ENCODE data around the gene WDR37.
A peak's percentile ranks its signal among the peaks of the same experiment; 100 is the strongest.
"Not testable (repeated sequence)": the region's sequence is repeated elsewhere in the genome, so short reads cannot be mapped to it uniquely, and the experiment has no call there.

The WDR37 gene, protein sequence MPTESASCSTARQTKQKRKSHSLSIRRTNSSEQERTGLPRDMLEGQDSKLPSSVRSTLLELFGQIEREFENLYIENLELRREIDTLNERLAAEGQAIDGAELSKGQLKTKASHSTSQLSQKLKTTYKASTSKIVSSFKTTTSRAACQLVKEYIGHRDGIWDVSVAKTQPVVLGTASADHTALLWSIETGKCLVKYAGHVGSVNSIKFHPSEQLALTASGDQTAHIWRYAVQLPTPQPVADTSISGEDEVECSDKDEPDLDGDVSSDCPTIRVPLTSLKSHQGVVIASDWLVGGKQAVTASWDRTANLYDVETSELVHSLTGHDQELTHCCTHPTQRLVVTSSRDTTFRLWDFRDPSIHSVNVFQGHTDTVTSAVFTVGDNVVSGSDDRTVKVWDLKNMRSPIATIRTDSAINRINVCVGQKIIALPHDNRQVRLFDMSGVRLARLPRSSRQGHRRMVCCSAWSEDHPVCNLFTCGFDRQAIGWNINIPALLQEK

DNA sequence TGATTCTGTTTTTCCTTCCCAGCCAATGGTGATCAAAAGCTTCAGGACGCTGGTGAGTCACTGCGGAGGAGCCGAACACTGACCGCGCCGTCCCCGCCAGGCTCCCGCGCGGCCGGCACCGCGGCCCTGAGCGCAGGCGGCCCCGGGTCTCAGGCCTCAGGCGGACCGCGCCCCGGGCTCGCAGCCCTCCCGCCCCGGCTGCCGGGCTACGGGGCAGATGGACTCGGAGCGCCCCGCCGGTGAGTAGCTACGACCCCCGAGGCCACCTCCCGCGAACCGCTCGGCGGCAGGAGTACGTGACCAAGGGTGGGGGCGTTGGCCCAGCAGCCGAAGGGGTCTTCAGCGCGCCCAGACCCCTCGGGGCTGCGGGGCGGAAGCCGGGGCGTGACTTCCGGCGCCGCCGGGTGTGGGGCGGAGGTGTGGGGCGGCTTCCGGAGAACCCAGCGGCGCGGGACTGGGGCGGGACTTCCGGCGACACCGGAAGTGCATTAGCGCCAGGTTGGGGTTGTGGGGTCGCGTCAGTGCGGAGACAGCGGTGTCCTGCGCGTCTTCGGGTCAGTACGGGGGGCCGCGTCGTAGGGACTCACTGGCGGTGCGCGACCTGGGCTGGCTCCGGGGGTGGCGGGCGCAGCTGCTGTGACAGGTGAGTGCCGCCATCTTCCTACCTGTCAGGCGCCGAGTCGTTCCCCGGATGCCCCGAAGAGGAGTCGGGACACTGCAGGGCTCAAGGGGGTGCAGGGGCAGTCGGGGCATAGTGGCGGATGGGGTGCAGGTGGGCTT, at the start of gene WDR37:
TSS of gene WDR37 (plus strand) at position 60 of the 780 bp plus-strand sequence. CDS start 15,771 bp downstream, outside the sequence.
- DNase-seq: peak; percentile 88

GRCh38 chr10:1006573-1006972, 49.6 kb upstream of the WDR37 start:
- no peak for DNase-seq

DNA sequence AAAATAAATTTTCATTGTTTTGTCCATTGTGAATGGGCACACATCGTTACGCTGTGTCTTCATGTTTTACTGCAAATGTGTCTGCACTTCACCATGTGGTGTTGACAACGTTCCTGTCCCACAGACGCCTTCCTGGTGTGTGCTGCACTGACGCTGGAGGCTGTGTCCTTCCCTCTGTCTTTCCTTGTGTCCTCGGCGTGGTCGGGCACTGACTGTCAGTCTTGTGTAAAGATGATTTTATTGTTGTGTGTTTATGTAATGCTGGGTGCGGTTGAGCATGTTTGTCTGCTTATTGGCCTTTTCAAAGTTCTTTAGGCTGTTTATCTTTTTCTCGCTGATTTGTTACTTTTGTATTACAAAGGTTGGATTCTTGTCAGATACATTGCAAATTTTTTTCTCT, 48.6 kb upstream of the WDR37 start:
- no peak for DNase-seq

DNA sequence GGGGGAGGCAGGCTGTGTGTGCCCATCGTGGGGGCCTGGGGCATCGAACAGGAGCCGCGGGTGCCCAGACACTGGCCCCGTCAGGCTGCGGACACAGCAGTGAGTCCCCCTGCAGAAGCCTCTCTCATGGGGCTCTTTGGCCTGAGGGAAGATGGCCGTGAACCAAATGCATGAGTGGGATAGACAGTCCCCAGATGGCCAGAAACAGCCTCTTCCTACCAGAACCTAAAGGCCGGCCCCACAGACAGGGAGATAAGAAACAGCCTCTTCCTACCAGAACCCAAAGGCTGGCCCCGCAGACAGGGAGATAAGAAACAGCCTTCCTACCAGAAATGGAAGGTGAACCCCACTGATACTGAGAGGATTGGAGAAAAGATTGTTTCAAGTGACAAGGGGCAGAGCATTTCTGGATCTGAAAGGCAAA, 47.1 kb upstream of the WDR37 start:
- no peak for DNase-seq

GRCh38 chr10:1009947-1010346, 46.2 kb upstream of the WDR37 start:
- not testable (repeated sequence) for DNase-seq

DNA sequence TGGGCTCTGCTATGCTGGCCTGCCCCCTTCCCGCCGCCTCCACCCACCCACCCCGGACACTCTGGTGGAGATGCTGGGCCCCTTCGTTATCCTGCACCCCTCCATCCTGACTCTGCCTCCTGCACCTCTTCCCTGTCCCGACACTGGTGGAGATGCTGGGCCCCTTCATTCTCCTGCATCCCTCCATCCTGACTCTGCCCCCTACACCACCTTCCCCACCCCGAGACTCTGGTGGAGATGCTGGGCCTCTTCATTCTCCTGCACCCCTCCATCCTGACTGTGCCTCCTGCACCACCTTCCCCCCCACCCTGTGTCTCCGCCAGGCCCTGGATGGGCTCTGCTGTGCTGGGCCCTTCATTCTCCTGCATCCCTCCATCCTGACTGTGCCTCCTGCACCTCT, 45.5 kb upstream of the WDR37 start:
- DNase-seq: no peak

DNA sequence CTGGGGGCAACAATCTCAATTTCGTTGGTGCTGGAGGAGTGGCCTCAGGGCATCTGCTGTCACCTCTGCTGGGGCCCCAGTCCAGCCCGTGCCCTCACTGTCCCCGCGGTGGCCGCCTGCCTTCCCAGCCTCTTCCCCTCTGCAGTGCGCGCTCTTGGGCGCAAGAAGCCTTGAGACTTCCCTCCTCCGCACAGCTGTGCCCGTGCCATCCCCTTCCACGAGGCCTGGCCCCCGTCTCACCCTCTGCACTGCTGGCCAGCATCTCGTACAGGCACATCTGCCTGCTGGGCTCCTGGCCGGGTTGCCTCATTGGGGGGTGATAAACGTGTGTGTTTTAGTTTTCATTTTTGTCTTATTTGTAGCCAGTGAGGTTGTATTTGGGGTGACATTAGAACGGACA, 44.5 kb upstream of the WDR37 start:
- no peak for DNase-seq

DNA sequence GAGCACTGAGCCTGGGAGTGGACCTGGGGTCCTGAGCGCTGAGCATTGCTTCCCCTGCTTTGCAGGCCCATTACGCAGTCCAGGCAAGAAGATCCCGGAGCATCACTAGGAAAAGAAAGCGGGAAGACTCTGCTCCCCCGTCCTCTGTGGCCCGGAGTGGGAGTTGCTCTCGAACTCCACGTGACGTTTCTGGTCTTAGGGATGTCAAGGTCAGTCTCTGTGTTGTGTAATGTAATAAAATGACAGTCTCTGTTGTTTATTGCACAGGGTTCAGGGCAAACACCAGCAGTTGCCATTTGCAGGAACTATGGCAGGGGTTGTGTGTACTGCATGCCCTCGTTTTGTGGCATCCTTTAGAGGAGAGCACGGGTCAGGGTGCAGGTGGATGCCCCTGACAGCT, 40.5 kb upstream of the WDR37 start:
- no peak for DNase-seq

DNA sequence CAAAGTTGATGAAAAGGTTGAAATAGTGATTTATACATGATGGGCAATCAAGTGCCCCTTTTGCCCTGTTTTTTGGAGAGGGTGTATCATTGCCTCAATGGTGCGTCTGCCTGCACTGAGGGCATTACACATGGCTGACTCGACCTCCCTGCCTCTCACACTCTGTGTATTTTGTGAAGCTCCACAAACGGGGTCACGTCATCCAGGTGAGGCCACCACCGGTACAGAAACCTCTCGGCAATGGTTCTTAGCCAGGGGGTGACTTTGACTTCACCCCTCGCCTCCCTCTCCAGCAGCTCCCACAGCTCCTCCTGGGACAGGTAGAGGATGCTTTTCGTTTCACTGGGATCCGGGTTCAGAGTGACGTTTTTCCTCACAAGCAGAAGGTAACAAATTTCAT, 36.8 kb upstream of the WDR37 start:
- no peak for DNase-seq

- DNase-seq: no peak
Measured at GRCh38 chr10:1020460-1020859, 35.7 kb upstream of the WDR37 start.

DNA sequence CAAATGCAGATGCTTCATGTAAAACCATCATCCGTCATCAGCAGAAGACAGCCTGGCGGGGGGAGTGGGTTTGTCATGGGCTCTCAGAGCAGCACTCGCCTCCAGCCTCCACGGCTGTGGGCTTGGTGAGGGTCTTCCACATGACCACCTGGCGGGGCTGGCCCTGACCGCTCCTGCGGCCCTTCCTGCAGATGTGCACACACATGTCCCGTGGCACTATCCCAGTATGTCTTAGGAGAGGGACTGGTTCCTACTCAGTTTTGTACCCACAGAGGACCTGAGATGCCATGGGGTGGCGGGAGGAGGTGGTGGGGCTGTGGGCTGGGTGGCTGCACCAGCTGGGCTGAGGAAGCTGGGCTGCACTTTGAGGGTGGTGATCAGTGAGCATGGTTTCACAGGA, 35.2 kb upstream of the WDR37 start:
- no peak for DNase-seq

GRCh38 chr10:1022413-1022812, 33.8 kb upstream of the WDR37 start:
- DNase-seq: no peak

DNA sequence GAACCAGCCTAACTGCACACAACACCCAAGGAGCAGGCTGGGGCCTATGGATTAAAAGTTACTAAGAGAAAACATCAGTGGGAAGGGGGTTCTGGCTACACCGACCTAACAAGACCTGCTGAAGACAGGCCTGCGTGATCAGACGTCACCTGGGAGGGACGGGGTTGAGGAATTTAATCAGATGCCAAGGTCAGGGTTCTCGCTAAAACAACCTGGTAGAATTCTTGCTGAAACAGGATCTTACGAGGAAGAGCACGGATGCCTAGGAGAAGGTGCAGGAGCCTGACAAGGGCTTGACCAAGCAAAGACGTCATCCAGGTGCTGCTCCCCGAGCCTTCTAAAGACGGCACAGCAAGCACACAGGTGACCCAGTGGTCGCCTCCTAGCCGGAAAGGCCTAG, 32.1 kb upstream of the WDR37 start:
- DNase-seq: no peak

DNA sequence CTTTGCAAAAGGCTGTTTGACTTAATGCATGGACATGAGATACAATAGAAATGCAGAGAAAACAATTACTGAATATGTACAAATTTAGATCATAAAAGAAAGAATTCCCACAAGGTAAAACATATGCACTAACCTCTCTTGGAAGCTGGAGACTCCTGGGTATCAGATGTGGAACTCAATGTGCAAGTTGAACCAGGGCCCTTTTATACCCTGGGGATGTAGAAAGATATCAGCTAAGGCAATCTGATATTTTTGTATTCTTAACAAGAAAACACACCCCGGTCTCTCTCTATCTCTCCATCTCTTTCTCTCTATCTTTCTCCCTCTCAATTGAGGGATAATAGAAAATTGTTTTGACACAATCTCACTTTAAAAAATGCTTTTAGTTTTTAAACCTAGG, 30.5 kb upstream of the WDR37 start, which contains the start of gene IDI2:
TSS of gene IDI2 (minus strand) at position 177 of the 400 bp plus-strand sequence. CDS start 1,136 bp downstream, outside the sequence.
- DNase-seq: no peak

- DNase-seq: no peak
Measured at GRCh38 chr10:1026578-1026977, 29.6 kb upstream of the WDR37 start.

DNA sequence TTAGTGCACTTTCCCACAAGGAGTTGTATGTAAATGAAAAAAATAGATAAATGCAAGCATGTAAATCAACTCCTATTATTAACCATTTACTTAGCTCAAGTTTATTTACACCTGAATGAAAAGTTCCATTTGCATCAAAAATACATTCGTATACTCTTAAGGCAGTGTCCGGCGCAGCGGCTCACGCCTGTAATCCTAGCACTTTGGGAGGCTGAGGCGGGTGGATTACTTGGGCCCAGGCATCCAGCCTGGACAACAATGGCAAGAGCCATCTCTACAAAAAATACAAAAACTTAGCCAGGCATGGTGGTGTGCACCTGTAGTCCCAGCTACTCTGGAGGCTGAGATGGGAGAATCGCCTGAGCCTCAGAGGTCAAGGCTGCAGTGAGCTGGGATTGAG, 26.3 kb upstream of the WDR37 start:
- DNase-seq: no peak

- no peak for DNase-seq
Measured at GRCh38 chr10:1033601-1034000, 22.6 kb upstream of the WDR37 start.

- no peak for DNase-seq
Measured at GRCh38 chr10:1034758-1035157, 21.4 kb upstream of the WDR37 start.

DNA sequence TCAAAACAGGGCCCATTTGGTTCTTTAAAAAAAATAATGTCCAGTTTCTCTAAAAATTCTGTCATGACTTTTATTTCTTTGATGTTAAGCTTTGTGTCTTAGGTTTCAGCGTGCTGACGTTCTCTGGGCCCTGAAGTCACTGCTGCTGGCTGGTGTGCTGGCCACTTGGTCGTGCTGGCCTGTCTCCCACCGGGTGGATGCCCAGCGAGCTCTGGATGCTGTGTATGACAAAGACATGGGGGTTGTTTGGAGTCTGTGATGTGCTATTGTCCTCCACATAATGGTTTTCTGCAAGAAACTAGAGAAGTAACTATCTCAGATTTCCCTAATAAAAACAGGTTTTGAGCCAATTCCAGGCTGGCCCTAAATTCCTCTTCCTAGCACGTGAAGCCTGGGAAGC, 21.0 kb upstream of the WDR37 start:
- DNase-seq: no peak

- DNase-seq: peak; percentile 71
Measured at GRCh38 chr10:1036341-1036791, 19.8 kb upstream of the WDR37 start.

- DNase-seq: no peak
Measured at GRCh38 chr10:1037098-1037497, 19.1 kb upstream of the WDR37 start.

GRCh38 chr10:1038769-1039168, 17.4 kb upstream of the WDR37 start:
- DNase-seq: not testable (repeated sequence)

- DNase-seq: no peak
Measured at GRCh38 chr10:1040133-1040532, 16.1 kb upstream of the WDR37 start.

GRCh38 chr10:1041514-1041913, 14.7 kb upstream of the WDR37 start:
- DNase-seq: no peak

Data from HCEC 1CT (cell line).